Uterus (tissue), 4 donors: ENCODE data around the gene ERG. TPM values are rescaled to one million over a fixed set of nuclear protein-coding genes. Genes with fewer than 3 reads are reported as not detected.

ENCODE experiments used
- DNase-seq, 2 donors: peaks; one replicate each; pipeline ENCODE4 v3.0.0-alpha.2; 2019 to 2020
- H3K27ac ChIP-seq, 2 donors: fragments of 200-600 bp; sonication (generic); 1 replicate in 1 of 2; 2 replicates in 1 of 2; pipeline ENCODE4 v1.5.1; 2016 to 2018
- H3K27me3 ChIP-seq, 2 donors: fragments of 200-600 bp; sonication (generic); one replicate each; pipeline ENCODE4 v1.5.1; 2018 to 2019; ENCODE audit warnings: control low read depth in 1 of 2
- H3K36me3 ChIP-seq, 2 donors: fragments of 200-600 bp; sonication (generic); one replicate each; pipeline ENCODE4 v1.5.1; 2019; ENCODE audit warnings: control low read depth in 1 of 2
- H3K4me1 ChIP-seq, 2 donors: fragments of 200-600 bp; sonication (generic); one replicate each; pipeline ENCODE4 v1.5.1; 2018 to 2019; ENCODE audit warnings: control low read depth in 1 of 2
- H3K4me3 ChIP-seq, 2 donors: fragments of 200-600 bp; sonication (generic); 1 replicate in 1 of 2; 2 replicates in 1 of 2; pipeline ENCODE4 v1.5.1; 2018 to 2019; ENCODE audit warnings: mild to moderate bottlenecking in 1 of 2
- H3K9me3 ChIP-seq, 2 donors: fragments of 200-600 bp; sonication (generic); one replicate each; pipeline ENCODE4 v1.5.1; 2019; ENCODE audit warnings: control low read depth in 1 of 2
- CTCF ChIP-seq, 4 experiments: fragments of 200-600 bp in 2 of 4; fragments of 450-650 bp in 2 of 4; sonication (generic) in 2 of 4; IDR thresholded peaks; one replicate each; pipeline ENCODE4 v1.5.1; 2016 to 2019; ENCODE audit warnings: antibody characterized with exemption in 4 of 4, mild to moderate bottlenecking in 2 of 4, moderate library complexity in 1 of 4
- POLR2A ChIP-seq, 2 donors: fragments of 450-650 bp; IDR thresholded peaks; one replicate each; pipeline ENCODE4 v1.6.1; 2016; ENCODE audit warnings: antibody characterized with exemption in 2 of 2, mild to moderate bottlenecking in 1 of 2, moderate library complexity in 1 of 2
- intact Hi-C: fragments of 100-400 bp; cut with DNase I; formaldehyde crosslinking; loops from one replicate; pipeline ENCODE4 v1.15.1; 2023; ENCODE audit warnings: low total_unique reads
- total RNA-seq, 4 donors: library from RNA; depleted of rRNA in 3 of 4; stranded (reverse); fragments of >200 nt in 3 of 4; gene quantifications; one replicate each; pipeline versions ENCODE4 v1.1.0 to v1.2.4, GENCODE V29; 2014 to 2023
- donor health status: DM: yes; HTN: yes; CAD: no.

The ERG gene
- total RNA-seq, 4 donors from 2014 or later, result 10.4 to 78.6 (median 31.1) TPM

GRCh38 chr21:38506661-38507281 lies 8.5 kb upstream of the ERG start:
- TF ChIP-seq CTCF (IDR thresholded peaks at IDR 0.05), result no peak
- Histone ChIP-seq H3K9me3 (no peaks in the 10 kb centered on the region), H3K4me1 (no peaks in the 10 kb centered on the region), H3K4me3 (no peak overlapping the region), H3K27ac (no peak overlapping the region), H3K27me3 (no peaks in the 10 kb centered on the region), H3K36me3 (no peaks in the 10 kb centered on the region)
- intact Hi-C loops, result no loop called here
- DNase-seq, result no peak

- DNase-seq, result peak in 1 of 2 donors; percentile 45
- Histone ChIP-seq H3K36me3 (no peaks in the 10 kb centered on the region), H3K27ac (peak overlapping the region; percentile 1 to 62), H3K4me3 (peak overlapping the region in 1 of 2 donors; percentile 5), H3K27me3 (no peaks in the 10 kb centered on the region), H3K9me3 (no peaks in the 10 kb centered on the region), H3K4me1 (no peaks in the 10 kb centered on the region)
- TF ChIP-seq CTCF (IDR thresholded peaks at IDR 0.05) (peak; percentile 53 to 64 (median 61)), POLR2A (IDR thresholded peaks at IDR 0.05) (peak in 1 of 2 donors; percentile 21)
- intact Hi-C loops, result no loop called here
Observed at GRCh38 chr21:38505654-38506523, 7.6 kb upstream of the ERG start.

GRCh38 chr21:38504066-38504465 lies 5.8 kb upstream of the ERG start:
- H3K4me1 ChIP-seq, result no peaks in the 10 kb centered on the region
- H3K36me3 ChIP-seq, result no peaks in the 10 kb centered on the region
- peak overlapping the region; percentile 3 to 62 for H3K27ac ChIP-seq
- no peak for TF ChIP-seq POLR2A (IDR thresholded peaks at IDR 0.05)
- TF ChIP-seq CTCF (IDR thresholded peaks at IDR 0.05), result no peak
- H3K9me3 ChIP-seq, result no peaks in the 10 kb centered on the region
- intact Hi-C loops, result no loop called here
- no peaks in the 10 kb centered on the region for H3K27me3 ChIP-seq
- no peak for DNase-seq
- no peak overlapping the region for H3K4me3 ChIP-seq

GRCh38 chr21:38503583-38503982 lies 5.3 kb upstream of the ERG start:
- Histone ChIP-seq H3K9me3 (no peaks in the 10 kb centered on the region), H3K27me3 (no peaks in the 10 kb centered on the region), H3K4me1 (no peaks in the 10 kb centered on the region), H3K27ac (peak overlapping the region; percentile 3 to 62), H3K4me3 (no peak overlapping the region), H3K36me3 (no peaks in the 10 kb centered on the region)
- peak in 1 of 2 donors; percentile 49 for DNase-seq
- intact Hi-C loops, result no loop called here
- TF ChIP-seq POLR2A (IDR thresholded peaks at IDR 0.05) (peak in 1 of 2 donors; percentile 31), CTCF (IDR thresholded peaks at IDR 0.05) (no peak)

- H3K27ac ChIP-seq, result peak overlapping the region in 1 of 2 donors; percentile 75
- no peaks in the 10 kb centered on the region for H3K36me3 ChIP-seq
- H3K4me1 ChIP-seq, result no peaks in the 10 kb centered on the region
- intact Hi-C loops, result no loop called here
- H3K9me3 ChIP-seq, result no peaks in the 10 kb centered on the region
- TF ChIP-seq POLR2A (IDR thresholded peaks at IDR 0.05), result no peak
- TF ChIP-seq CTCF (IDR thresholded peaks at IDR 0.05), result no peak
- no peak overlapping the region for H3K4me3 ChIP-seq
- DNase-seq, result no peak
- H3K27me3 ChIP-seq, result no peaks in the 10 kb centered on the region
Observed at GRCh38 chr21:38500073-38500472, 1.8 kb upstream of the ERG start.
